ENCODE measurements around the gene NHLRC4.
"Not testable (repeated sequence)": the region's sequence is repeated elsewhere in the genome, so short reads cannot be mapped to it uniquely, and the experiment has no call there.

NHLRC4 gene

GRCh38 chr16:586047-586644 lies 19.3 kb downstream of the NHLRC4 start:
- DNase-seq = no peak

- no peak for DNase-seq
These were observed 20.1 kb downstream of the NHLRC4 start for GRCh38 chr16:586645-587590.

GRCh38 chr16:588639-588888 lies 21.8 kb downstream of the NHLRC4 start:
- DNase-seq = no peak

- DNase-seq = peak; percentile 77
These were observed 22.3 kb downstream of the NHLRC4 start for GRCh38 chr16:588889-589657.

- peak; percentile 85 for DNase-seq
These were observed 22.9 kb downstream of the NHLRC4 start, which contains the start of gene RAB40C for GRCh38 chr16:589658-590187. Gene RAB40C (plus strand): TSS chr16:590066. CDS start chr16:590292, 226 bp downstream.

GRCh38 chr16:590188-590814 lies 23.5 kb downstream of the NHLRC4 start:
- no peak for DNase-seq

- DNase-seq = no peak
These were observed 24.0 kb downstream of the NHLRC4 start for GRCh38 chr16:590815-591200.

- DNase-seq = no peak
These were observed 24.4 kb downstream of the NHLRC4 start for GRCh38 chr16:591231-591630.

GRCh38 chr16:591892-592517 lies 25.2 kb downstream of the NHLRC4 start:
- DNase-seq = no peak

GRCh38 chr16:592518-593306 lies 25.9 kb downstream of the NHLRC4 start:
- DNase-seq = peak; percentile 69

GRCh38 chr16:593406-593805 lies 26.6 kb downstream of the NHLRC4 start:
- DNase-seq = no peak

GRCh38 chr16:593807-594206 lies 27.0 kb downstream of the NHLRC4 start:
- DNase-seq = no peak

- DNase-seq = no peak
These were observed 28.3 kb downstream of the NHLRC4 start for GRCh38 chr16:595094-595528.

GRCh38 chr16:595942-596735 lies 29.3 kb downstream of the NHLRC4 start:
- DNase-seq = no peak

GRCh38 chr16:596736-597060 lies 29.9 kb downstream of the NHLRC4 start:
- DNase-seq = no peak

- not testable (repeated sequence) for DNase-seq
These were observed 30.9 kb downstream of the NHLRC4 start for GRCh38 chr16:597655-598054.

GRCh38 chr16:598823-599739 lies 32.3 kb downstream of the NHLRC4 start:
- DNase-seq = no peak

- DNase-seq = no peak
These were observed 34.0 kb downstream of the NHLRC4 start for GRCh38 chr16:600781-601180.

- DNase-seq = no peak
These were observed 37.1 kb downstream of the NHLRC4 start for GRCh38 chr16:603933-604332.

Data from NCI-H1105 (cell line).